Loucy (cell line): Measurements from ENCODE around the gene KRTAP9-7.
A peak's percentile ranks its signal among the peaks of the same experiment; 100 is the strongest.

ENCODE experiments used
- CTCF ChIP-seq: fragments of 200-600 bp; sonication (generic); conservative IDR thresholded peaks from 2 replicates; pipeline ENCODE4 v1.5.1; 2014; ENCODE audit warnings: mild to moderate bottlenecking, antibody characterized with exemption, low read length
- EZH2phosphoT487 ChIP-seq: fragments of 200-600 bp; IDR thresholded peaks from 2 replicates; pipeline ENCODE4 v1.6.1; 2018; ENCODE audit warnings: antibody characterized with exemption, mild to moderate bottlenecking, moderate library complexity, borderline replicate concordance

- TF ChIP-seq CTCF (peak; percentile 57), EZH2phosphoT487 (no peak)
These were observed 48.9 kb downstream of the KRTAP9-7 start for GRCh38 chr17:41324180-41325075.
